ENCODE data around the gene DERA. TPM values are rescaled to one million over a fixed set of nuclear protein-coding genes. Genes with fewer than 3 reads are reported as not detected.
"Not testable (repeated sequence)": the region's sequence is repeated elsewhere in the genome, so short reads cannot be mapped to it uniquely, and the experiment has no call there.

Gene DERA
- total RNA-seq, 1 donor from 2014 or later = 20.2 TPM

DNA sequence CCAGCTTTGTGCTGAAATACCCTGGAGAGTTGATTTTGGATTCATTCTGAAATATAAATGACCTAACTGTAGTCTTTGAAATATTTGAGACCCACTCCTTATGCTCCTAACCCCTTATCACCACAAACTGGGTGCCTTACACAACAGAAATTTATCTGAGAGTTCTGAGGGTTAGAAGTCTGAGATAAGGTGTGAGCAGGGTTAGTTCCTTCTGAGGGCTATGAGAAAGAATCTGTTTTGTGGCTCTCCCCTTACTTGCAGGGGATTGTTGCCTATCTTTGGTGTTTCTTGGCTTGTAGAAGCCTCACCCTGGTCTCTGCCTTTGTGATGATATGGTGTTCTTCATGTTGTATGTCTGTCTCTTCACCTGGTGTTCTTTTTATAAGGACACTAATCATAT lies 91.7 kb downstream of the DERA start:
- no peaks in the 10 kb centered on the region for H3K27me3 ChIP-seq (ENCODE audit: low read depth)
- H3K4me1 ChIP-seq = no peaks in the 10 kb centered on the region
- DNase-seq = no peak
- no peak overlapping the region for H3K4me3 ChIP-seq
- H3K27ac ChIP-seq (replicated peaks) = no peak overlapping the region
- TF ChIP-seq, protein P1, sequence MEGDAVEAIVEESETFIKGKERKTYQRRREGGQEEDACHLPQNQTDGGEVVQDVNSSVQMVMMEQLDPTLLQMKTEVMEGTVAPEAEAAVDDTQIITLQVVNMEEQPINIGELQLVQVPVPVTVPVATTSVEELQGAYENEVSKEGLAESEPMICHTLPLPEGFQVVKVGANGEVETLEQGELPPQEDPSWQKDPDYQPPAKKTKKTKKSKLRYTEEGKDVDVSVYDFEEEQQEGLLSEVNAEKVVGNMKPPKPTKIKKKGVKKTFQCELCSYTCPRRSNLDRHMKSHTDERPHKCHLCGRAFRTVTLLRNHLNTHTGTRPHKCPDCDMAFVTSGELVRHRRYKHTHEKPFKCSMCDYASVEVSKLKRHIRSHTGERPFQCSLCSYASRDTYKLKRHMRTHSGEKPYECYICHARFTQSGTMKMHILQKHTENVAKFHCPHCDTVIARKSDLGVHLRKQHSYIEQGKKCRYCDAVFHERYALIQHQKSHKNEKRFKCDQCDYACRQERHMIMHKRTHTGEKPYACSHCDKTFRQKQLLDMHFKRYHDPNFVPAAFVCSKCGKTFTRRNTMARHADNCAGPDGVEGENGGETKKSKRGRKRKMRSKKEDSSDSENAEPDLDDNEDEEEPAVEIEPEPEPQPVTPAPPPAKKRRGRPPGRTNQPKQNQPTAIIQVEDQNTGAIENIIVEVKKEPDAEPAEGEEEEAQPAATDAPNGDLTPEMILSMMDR (IDR thresholded peaks at IDR 0.05; ENCODE audit: borderline replicate concordance) = no peak
- H3K9me3 ChIP-seq (replicated peaks) = no peaks in the 10 kb centered on the region
- intact Hi-C loops (cut with micrococcal nuclease) = no loop called here
- peaks cover 15% of the 10 kb centered on the region for H3K36me3 ChIP-seq

DNA sequence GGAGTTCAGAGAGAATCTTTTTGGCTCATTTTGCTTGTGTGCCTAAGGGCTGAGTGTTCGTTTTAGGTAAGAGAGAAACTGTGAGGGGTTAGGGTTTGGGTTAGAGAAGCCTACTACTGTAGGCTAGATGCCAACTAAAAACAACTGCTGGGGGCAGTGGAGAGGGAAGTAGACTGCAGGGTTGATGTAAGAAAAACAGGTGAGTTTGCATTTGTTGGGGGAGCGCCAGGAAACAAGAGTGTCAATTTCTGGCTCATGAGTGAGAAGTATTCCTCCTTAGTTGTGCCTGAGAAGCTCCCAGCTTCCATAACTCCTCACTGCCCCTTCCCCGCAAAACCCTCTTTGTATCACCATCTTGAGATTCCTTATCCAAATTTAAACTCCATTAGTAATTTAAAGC lies 92.3 kb downstream of the DERA start:
- no peak overlapping the region for H3K4me3 ChIP-seq
- no peaks in the 10 kb centered on the region for H3K27me3 ChIP-seq (ENCODE audit: low read depth)
- DNase-seq = no peak
- no peaks in the 10 kb centered on the region for H3K9me3 ChIP-seq (replicated peaks)
- intact Hi-C loops (cut with micrococcal nuclease) = no loop called here
- no peak overlapping the region for H3K27ac ChIP-seq (replicated peaks)
- H3K36me3 ChIP-seq = peaks cover 10% of the 10 kb centered on the region
- TF ChIP-seq, protein P1 (IDR thresholded peaks at IDR 0.05; ENCODE audit: borderline replicate concordance) = no peak
- H3K4me1 ChIP-seq = no peaks in the 10 kb centered on the region

DNA sequence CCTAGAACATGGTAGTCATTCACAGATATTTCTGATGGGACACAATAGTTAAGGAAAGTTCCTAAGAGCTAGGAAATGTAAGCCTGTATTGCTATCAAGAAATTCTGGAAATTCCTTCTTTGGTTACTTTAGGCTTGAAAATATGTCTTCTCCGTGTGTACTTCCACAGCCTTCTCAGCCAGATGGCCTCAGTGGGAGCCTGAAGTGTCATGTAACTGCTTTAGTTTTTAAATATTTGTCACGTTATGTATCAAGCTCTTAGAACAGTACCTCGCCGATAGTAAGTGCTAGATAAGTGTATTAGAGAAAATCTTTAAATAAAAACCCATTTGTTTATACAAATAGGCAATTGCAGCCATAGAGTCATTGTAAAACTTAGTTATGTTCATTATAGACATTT lies 95.6 kb downstream of the DERA start:
- no peak for DNase-seq
- Histone ChIP-seq H3K9me3 (replicated peaks) (no peaks in the 10 kb centered on the region), H3K4me3 (no peak overlapping the region), H3K27me3 (ENCODE audit: low read depth) (no peaks in the 10 kb centered on the region), H3K27ac (replicated peaks) (no peak overlapping the region), H3K4me1 (peaks cover 5% of the 10 kb centered on the region), H3K36me3 (peaks cover 7% of the 10 kb centered on the region)
- TF ChIP-seq, protein P1 (IDR thresholded peaks at IDR 0.05; ENCODE audit: borderline replicate concordance) = no peak
- intact Hi-C loops (cut with micrococcal nuclease) = no loop called here

DNA sequence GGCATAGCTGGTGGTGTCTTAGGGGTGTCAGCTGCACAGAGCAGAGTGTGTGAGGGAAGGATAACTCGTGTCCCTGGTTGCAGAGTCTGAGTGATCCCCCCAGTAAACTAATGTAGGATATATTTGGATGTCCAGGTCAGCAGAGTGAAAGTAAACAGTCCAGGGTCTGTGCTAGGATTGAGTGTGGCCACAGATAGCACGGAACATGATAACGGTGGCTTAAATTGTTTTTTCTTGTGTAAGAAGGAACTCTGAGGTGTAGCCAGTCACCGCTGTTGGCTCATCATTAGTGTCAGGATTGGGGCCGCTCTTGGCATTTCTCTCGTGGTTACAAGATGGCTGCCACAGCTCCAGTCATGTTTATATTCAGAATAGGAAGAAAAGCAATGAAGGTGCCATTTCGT lies 97.3 kb downstream of the DERA start:
- Histone ChIP-seq H3K9me3 (replicated peaks) (no peaks in the 10 kb centered on the region), H3K36me3 (peaks cover 7% of the 10 kb centered on the region), H3K4me1 (peaks cover 15% of the 10 kb centered on the region), H3K27ac (replicated peaks) (no peak overlapping the region), H3K4me3 (no peak overlapping the region), H3K27me3 (ENCODE audit: low read depth) (no peaks in the 10 kb centered on the region)
- DNase-seq = no peak
- intact Hi-C loops (cut with micrococcal nuclease) = no loop called here
- TF ChIP-seq, protein P1 (IDR thresholded peaks at IDR 0.05; ENCODE audit: borderline replicate concordance) = no peak

DNA sequence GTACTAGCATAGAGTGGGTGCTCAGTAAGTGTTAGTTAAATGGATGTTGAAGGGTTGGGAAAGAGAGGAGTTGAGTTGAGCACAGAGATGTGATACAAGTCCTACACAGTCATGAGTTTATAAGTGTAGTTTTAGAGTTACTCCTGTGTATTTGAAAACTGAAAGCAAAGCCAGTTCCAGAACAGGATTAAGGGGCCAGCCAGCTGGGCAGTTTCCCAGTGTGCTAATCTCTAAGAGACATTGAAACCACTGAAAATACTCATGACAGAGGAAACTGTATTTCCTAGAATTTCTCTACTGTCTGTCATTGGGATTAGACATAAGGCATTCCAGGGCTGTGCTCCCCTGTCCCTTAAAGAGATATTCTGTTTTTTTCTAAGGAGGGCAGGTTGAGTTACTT lies 101.0 kb downstream of the DERA start:
- Histone ChIP-seq H3K9me3 (replicated peaks) (peaks cover 12% of the 10 kb centered on the region), H3K4me1 (peaks cover 15% of the 10 kb centered on the region), H3K27ac (replicated peaks) (peak overlapping the region; percentile 26), H3K27me3 (ENCODE audit: low read depth) (no peaks in the 10 kb centered on the region), H3K4me3 (no peak overlapping the region), H3K36me3 (peaks cover 8% of the 10 kb centered on the region)
- peak; percentile 63 for DNase-seq
- intact Hi-C loops (cut with micrococcal nuclease) = no loop called here
- TF ChIP-seq, protein P1 (IDR thresholded peaks at IDR 0.05; ENCODE audit: borderline replicate concordance) = no peak

DNA sequence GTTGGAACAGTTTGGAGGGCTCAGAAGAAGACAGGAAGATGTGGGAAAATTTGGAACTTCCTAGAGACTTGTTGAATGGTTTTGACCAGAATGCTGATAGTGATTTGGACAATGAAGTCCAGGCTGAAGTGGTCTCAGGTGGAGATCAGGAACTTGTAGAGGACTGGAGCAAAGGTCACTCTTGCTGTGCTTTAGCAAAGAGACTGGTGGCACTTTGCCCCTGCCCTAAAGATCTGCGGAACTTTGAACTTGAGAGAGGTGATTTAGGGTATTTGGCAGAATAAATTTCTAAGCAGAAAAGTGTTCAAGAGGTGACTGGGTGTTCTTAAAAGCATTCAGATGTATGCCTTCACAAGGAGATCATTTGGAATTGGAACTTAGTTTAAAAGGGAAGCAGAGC lies 102.6 kb downstream of the DERA start:
- H3K27ac ChIP-seq (replicated peaks); H3K27me3 ChIP-seq (ENCODE audit: low read depth); intact Hi-C loops (cut with micrococcal nuclease); DNase-seq; H3K4me3 ChIP-seq: not testable (repeated sequence)
- H3K4me1 ChIP-seq = peaks cover 15% of the 10 kb centered on the region
- H3K9me3 ChIP-seq (replicated peaks) = peaks cover 12% of the 10 kb centered on the region
- H3K36me3 ChIP-seq = peaks cover 11% of the 10 kb centered on the region

DNA sequence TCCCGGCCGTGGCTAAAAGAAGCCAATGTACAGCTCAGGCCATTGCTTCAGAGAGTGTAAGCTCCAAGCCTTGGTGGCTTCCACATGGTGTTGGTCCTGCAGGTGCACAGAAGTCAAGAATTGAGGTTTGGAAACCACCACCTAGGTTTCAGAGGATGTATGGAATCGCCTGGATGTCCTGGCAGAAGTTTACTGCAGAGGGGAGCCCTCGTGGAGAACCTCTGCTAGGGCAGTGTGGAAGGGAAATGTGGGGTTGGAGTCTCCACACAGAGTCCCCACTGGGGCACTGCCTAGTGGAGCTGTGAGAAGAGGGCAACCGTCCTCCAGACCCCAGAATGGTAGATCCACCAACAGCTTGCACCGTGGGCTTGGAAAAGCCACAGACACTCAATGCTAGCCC lies 103.3 kb downstream of the DERA start:
- intact Hi-C loops (cut with micrococcal nuclease) = not testable (repeated sequence)

More for the DNA sequence above, 103.3 kb downstream of the DERA start:
- H3K27ac ChIP-seq (replicated peaks); DNase-seq; H3K4me3 ChIP-seq; H3K27me3 ChIP-seq (ENCODE audit: low read depth): not testable (repeated sequence)
- peaks cover 18% of the 10 kb centered on the region for H3K4me1 ChIP-seq
- H3K36me3 ChIP-seq = peaks cover 11% of the 10 kb centered on the region
- H3K9me3 ChIP-seq (replicated peaks) = peaks cover 12% of the 10 kb centered on the region
